CD4-positive, alpha-beta T cell treated with Interferon alpha-2 for 1 hour (primary cell): Measurements from ENCODE around the gene TOMM7.

ENCODE experiments used
- DNase-seq, 2 donors: peaks; one replicate each; pipeline ENCODE4 v3.0.0-alpha.2; 2020 to 2022

Gene TOMM7

GRCh38 chr7:22822486-22823141, at the start of gene TOMM7:
TSS of gene TOMM7 (minus strand) at chr7:22822849. CDS start at chr7:22822779, 70 bp downstream.
- peak; percentile 93 for DNase-seq

- peak; percentile 13 to 19 for DNase-seq
These were observed 49.6 kb upstream of the TOMM7 start for GRCh38 chr7:22872096-22872807.

- no peak for DNase-seq
These were observed 49.0 kb upstream of the TOMM7 start for GRCh38 chr7:22871661-22872060.

- no peak for DNase-seq
These were observed 45.9 kb upstream of the TOMM7 start for GRCh38 chr7:22868509-22868908.

GRCh38 chr7:22867589-22867988, 44.9 kb upstream of the TOMM7 start:
- DNase-seq = no peak

GRCh38 chr7:22867003-22867402, 44.4 kb upstream of the TOMM7 start:
- no peak for DNase-seq

GRCh38 chr7:22865602-22865960, 42.9 kb upstream of the TOMM7 start:
- DNase-seq = no peak

GRCh38 chr7:22864855-22865601, 42.4 kb upstream of the TOMM7 start:
- no peak for DNase-seq

DNA sequence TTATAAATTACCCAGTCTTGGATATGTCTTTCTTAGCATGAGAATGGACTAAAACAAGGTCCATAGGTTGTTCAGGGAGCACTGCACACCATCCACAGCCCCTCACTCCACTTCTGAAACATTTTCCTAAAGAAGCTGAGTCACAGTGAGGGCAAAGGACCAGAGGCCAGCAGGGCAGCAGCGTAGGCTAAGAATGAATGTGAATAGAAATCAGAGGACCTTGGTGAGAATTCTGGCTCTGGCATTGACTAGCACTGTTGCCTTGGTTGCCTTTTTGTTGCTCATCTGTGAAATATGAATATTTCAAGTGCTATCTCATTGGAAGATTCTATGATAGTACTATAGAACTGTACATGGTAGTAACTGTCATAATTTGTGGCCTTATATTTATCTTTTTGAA, 41.7 kb upstream of the TOMM7 start:
- no peak for DNase-seq

GRCh38 chr7:22863156-22863899, 40.7 kb upstream of the TOMM7 start:
- DNase-seq = no peak

DNA sequence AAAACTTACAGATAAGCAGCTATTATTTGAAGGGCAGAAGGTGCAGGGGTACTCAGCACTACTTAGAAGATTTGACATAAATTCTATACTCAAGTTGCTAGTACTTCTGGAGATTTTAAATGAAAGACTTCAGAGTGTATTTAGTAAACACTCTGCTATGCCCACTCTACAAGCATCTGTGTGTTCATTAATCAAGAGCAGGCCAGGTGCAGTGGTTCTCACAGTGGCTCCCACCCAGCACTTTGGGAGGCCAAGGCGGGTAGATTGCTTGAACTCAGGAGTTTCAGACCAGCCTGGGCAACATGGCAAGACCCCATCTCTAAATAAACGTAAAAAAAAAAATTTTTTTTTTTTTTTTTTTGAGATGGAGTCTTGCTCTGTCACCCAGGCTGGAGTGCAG, 38.9 kb upstream of the TOMM7 start:
- no peak for DNase-seq

GRCh38 chr7:22860784-22861482, 38.3 kb upstream of the TOMM7 start:
- peak in 1 of 2 donors; percentile 47 for DNase-seq

GRCh38 chr7:22860337-22860736, 37.7 kb upstream of the TOMM7 start:
- DNase-seq = no peak

- no peak for DNase-seq
These were observed 37.1 kb upstream of the TOMM7 start for GRCh38 chr7:22859641-22860290.

DNA sequence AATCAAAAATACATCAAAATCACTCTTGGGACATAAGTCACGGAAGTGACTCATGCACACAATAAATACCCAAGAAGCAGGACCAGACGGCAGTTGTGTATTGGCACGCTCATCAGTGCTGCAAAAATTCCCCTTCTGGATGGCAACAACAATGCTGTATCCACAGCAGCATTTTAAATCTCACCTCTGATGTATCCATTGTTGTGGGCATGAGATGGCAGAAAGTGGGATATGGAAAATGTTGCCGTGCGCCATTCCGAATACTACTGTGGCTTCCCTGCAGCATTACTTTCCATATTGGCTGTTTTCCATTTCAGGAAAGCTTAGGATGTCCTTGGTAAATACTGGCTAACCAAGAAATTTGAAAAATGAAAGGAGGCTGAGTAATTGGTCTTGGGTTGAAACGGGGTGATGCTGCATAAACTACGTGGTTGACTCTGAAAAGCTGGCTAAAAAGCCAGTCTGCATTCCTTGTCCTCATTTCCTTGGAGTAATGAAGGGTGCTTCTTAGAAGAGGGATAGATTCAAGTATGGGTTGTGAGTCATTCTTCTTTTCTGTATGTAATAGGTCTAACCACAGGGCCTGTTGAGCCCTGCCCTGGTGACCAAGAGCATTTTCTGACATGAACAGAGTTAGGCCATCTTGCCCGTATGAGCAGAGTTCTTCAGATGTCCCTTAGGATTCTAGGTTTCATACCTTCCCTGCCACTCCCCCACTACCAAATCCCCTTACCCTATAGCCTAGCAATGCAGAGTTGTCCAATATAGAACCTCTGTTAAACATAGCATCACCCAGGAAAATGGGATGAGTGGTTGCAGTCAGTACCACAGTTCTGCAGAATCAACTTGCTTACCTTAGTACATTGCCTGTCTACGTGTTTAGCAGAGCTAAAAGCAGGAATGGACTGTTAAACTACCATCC, 36.3 kb upstream of the TOMM7 start:
- no peak for DNase-seq

DNA sequence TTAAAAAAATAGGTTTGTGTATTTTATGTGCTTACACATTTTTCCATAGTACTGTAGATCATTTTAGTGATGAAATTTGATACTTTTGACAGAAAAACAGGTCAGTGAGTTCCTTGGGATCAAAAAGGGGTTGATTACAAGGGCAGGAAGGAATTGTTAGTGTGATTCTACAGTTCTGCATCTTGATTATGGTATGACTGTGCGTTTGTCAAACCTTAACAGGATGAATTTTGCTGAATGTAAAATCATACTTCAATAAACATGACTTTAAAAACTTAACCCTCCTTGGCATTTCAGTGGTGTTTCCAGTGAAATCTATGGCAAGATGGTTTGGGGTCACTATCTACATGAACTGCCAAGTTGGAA, 35.6 kb upstream of the TOMM7 start:
- DNase-seq = no peak

DNA sequence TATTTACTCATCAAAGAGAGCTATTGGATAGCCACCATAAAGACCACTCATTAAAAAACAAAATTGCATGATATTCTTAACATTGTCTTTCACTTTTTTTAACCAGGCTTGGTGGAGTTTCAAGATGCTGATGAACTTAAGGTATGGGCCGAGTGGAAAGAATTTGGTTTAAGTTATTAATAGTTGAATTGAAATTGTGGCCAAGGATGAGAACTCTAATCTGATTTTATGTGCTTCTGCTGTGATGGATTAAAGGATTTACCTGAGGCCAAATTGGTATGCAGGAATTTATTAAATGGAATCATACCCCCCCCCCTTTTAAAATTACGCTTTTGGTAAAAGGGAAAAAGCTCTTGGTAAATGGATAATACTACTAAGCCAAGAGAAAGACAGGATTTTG, 33.8 kb upstream of the TOMM7 start:
- DNase-seq = no peak

DNA sequence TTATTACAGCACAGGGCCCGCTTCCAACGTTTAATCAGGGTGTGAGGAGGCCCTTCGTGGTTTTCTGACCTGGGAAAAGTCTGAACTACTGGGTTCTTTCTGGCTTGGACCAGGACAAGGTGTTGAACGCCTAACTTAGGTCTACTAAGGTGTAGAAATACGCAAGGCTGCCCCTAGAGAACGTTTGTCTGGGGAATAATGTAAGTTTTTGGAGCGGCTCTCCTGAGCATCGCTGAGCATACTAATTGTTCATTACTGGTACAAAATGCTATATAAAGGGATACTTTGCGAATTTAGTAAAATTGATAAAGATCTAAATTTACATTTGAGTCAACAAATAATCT, 32.4 kb upstream of the TOMM7 start:
- DNase-seq = no peak

DNA sequence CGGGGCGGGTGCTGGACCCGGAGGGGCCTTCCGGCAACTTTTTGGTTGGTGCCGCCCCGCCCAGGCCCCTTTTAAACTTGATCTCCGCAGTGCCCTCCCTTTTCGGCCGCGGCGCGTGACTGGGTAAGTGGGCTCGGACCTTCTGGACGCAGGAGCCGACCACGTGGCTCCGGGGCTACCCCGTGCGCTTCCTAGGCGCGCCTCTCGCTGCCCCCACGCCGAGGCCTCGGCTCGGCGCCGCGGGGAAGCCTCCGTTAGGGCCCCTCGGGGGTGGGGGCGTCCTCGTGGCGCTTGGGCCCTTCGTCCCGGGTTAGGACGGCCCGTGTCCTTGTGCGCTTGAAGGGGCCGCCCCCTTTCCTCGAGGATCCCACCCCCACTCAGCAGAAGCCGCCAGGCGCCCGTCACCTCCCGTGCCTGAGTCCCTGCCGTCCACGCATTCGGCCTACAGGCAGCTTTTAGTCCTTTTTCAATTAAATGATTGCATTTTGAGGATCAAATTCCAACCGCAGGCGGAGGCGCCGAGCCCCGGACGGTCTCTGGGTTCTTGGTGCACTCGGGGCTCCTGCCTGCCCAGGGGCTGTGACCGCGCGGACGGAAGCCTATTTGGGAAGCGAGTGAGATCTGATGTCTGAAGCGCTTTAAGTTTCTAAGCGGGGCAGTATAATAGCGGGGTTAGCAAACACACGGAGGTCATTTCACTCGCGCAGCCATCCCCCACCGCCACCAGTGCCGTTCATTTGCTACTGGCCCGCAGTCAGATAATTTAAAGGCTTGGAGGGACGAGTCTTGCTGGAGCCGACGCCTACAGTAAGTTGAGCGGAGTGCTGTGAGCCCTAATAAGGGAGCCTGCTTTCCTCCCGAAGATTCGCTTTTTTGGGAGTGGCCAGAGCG, 31.8 kb upstream of the TOMM7 start:
- DNase-seq = peak; percentile 82 to 87

- DNase-seq = peak; percentile 62 to 71
These were observed 31.1 kb upstream of the TOMM7 start for GRCh38 chr7:22853674-22854157.
